ENCODE data around the gene KLF6. TPM values are rescaled to one million over a fixed set of nuclear protein-coding genes. Genes with fewer than 3 reads are reported as not detected.

KLF6 gene
- total RNA-seq: 273 TPM

- DNase-seq (ENCODE audit: low spot score) (peak; percentile 78), ATAC-seq (no peak)
- intact Hi-C loops (cut with DNase I): loop anchor here (5.0 kb wide), 3 partner anchors 317 to 983 kb away; no protein-coding TSS in a partner anchor
Measured at GRCh38 chr10:3784510-3785250, at the start of gene KLF6. Gene KLF6, minus strand, starts transcription at chr10:3785209. Its CDS starts 195 bp downstream, at chr10:3785014.

GRCh38 chr10:3834404-3834803 is 49.4 kb upstream of the KLF6 start:
- ATAC-seq: no peak
- intact Hi-C loops (cut with DNase I): no loop called here
- DNase-seq (ENCODE audit: low spot score): no peak

- intact Hi-C loops (cut with DNase I): no loop called here
- no peak for DNase-seq (ENCODE audit: low spot score)
- ATAC-seq: no peak
Measured at GRCh38 chr10:3833046-3833445, 48.0 kb upstream of the KLF6 start.

GRCh38 chr10:3832022-3832786 is 47.2 kb upstream of the KLF6 start:
- no peak for ATAC-seq
- intact Hi-C loops (cut with DNase I): no loop called here

GRCh38 chr10:3831608-3832007 is 46.6 kb upstream of the KLF6 start:
- ATAC-seq (no peak), DNase-seq (ENCODE audit: low spot score) (no peak)
- intact Hi-C loops (cut with DNase I): no loop called here

More at GRCh38 chr10:3832022-3832786, 47.2 kb upstream of the KLF6 start:
- DNase-seq (ENCODE audit: low spot score): no peak

GRCh38 chr10:3830946-3831345 is 45.9 kb upstream of the KLF6 start:
- intact Hi-C loops (cut with DNase I): no loop called here
- ATAC-seq (no peak), DNase-seq (ENCODE audit: low spot score) (no peak)

GRCh38 chr10:3829156-3830050 is 44.4 kb upstream of the KLF6 start:
- peak; percentile 45 for ATAC-seq
- DNase-seq (ENCODE audit: low spot score): no peak
- intact Hi-C loops (cut with DNase I): no loop called here

- ATAC-seq (peak; percentile 66), DNase-seq (ENCODE audit: low spot score) (no peak)
- intact Hi-C loops (cut with DNase I): no loop called here
Measured at GRCh38 chr10:3828404-3829155, 43.6 kb upstream of the KLF6 start.

GRCh38 chr10:3827768-3828403 is 42.9 kb upstream of the KLF6 start:
- DNase-seq (ENCODE audit: low spot score): no peak
- intact Hi-C loops (cut with DNase I): no loop called here
- ATAC-seq: no peak

GRCh38 chr10:3827266-3827665 is 42.3 kb upstream of the KLF6 start:
- intact Hi-C loops (cut with DNase I): no loop called here
- ATAC-seq (no peak), DNase-seq (ENCODE audit: low spot score) (no peak)

GRCh38 chr10:3825862-3826351 is 40.9 kb upstream of the KLF6 start:
- intact Hi-C loops (cut with DNase I): no loop called here
- DNase-seq (ENCODE audit: low spot score): no peak
- no peak for ATAC-seq

- DNase-seq (ENCODE audit: low spot score): no peak
- intact Hi-C loops (cut with DNase I): no loop called here
- peak; percentile 44 for ATAC-seq
Measured at GRCh38 chr10:3825244-3825643, 40.2 kb upstream of the KLF6 start.

- ATAC-seq (no peak), DNase-seq (ENCODE audit: low spot score) (no peak)
- intact Hi-C loops (cut with DNase I): no loop called here
Measured at GRCh38 chr10:3822541-3823330, 37.7 kb upstream of the KLF6 start.

GRCh38 chr10:3820255-3820654 is 35.2 kb upstream of the KLF6 start:
- DNase-seq (ENCODE audit: low spot score) (no peak), ATAC-seq (no peak)
- intact Hi-C loops (cut with DNase I): no loop called here

- intact Hi-C loops (cut with DNase I): no loop called here
- DNase-seq (ENCODE audit: low spot score) (no peak), ATAC-seq (no peak)
Measured at GRCh38 chr10:3816995-3817394, 32.0 kb upstream of the KLF6 start.

- DNase-seq (ENCODE audit: low spot score): no peak
- ATAC-seq: no peak
- intact Hi-C loops (cut with DNase I): no loop called here
Measured at GRCh38 chr10:3814838-3815220, 29.8 kb upstream of the KLF6 start.
